Thyroid gland (tissue), 4 donors: ENCODE measurements around the gene RPL41. TPM values are rescaled to one million over a fixed set of nuclear protein-coding genes. Genes with fewer than 3 reads are reported as not detected.
"Not testable (repeated sequence)": the region's sequence is repeated elsewhere in the genome, so short reads cannot be mapped to it uniquely, and the experiment has no call there.

Source experiments
- DNase-seq, 2 donors: peaks; one replicate each; pipeline ENCODE4 v3.0.0-alpha.2; 2019
- H3K27ac ChIP-seq, 3 donors: fragments of 200-600 bp; sonication (generic); 1 replicate in 2 of 3; 2 replicates in 1 of 3; pipeline ENCODE4 v1.5.1; 2016 to 2019; ENCODE audit warnings: mild to moderate bottlenecking in 1 of 3, moderate library complexity in 1 of 3
- H3K27me3 ChIP-seq: fragments of 200-600 bp; sonication (generic); one replicate; pipeline ENCODE4 v1.5.1; 2019
- H3K36me3 ChIP-seq, 2 donors: fragments of 200-600 bp; sonication (generic); one replicate each; pipeline ENCODE4 v1.5.1; 2016 to 2019
- H3K4me1 ChIP-seq, 2 donors: fragments of 200-600 bp; sonication (generic); one replicate each; pipeline ENCODE4 v1.5.1; 2017 to 2019
- H3K4me3 ChIP-seq, 3 donors: fragments of 200-600 bp; sonication (generic); replicated peaks in 1 of 3; 1 replicate in 2 of 3; 2 replicates in 1 of 3; pipeline ENCODE4 v1.5.1; 2016; ENCODE audit warnings: mild to moderate bottlenecking in 1 of 3
- H3K9me3 ChIP-seq: fragments of 200-600 bp; sonication (generic); one replicate; pipeline ENCODE4 v1.5.1; 2017
- POLR2A ChIP-seq, 2 donors: fragments of 450-650 bp; IDR thresholded peaks; one replicate each; pipeline ENCODE4 v1.6.1; 2017; ENCODE audit warnings: antibody characterized with exemption in 2 of 2, mild to moderate bottlenecking in 2 of 2, moderate library complexity in 1 of 2
- WGBS, 2 donors: methylation state at CpG; one replicate each; pipeline ENCODE4 v1.1.5; 2017; 5-methylcytosine and 5-hydroxymethylcytosine counted together
- intact Hi-C: fragments of 100-400 bp; cut with DNase I; formaldehyde crosslinking; loops from one replicate; pipeline ENCODE4 v1.15.1; 2023
- total RNA-seq, 4 donors: library from RNA; depleted of rRNA; stranded (reverse); fragments of >200 nt; gene quantifications; one replicate each; pipeline ENCODE4 v1.2.3, GENCODE V29; 2016
- TF ChIP-seq, protein P1 (sequence below), 6 experiments: fragments of 200-600 bp in 3 of 6; fragments of 450-650 bp in 3 of 6; sonication (generic) in 3 of 6; IDR thresholded peaks; one replicate each; pipeline ENCODE4 v1.5.1; 2016 to 2019; ENCODE audit warnings: antibody characterized with exemption in 6 of 6, mild to moderate bottlenecking in 2 of 6, inconsistent platforms in 1 of 6, moderate library complexity in 1 of 6

Gene RPL41
- total RNA-seq: 1,000 to 10,000 TPM; 1,344 to 2,817 (median 2,330) TPM

DNA sequence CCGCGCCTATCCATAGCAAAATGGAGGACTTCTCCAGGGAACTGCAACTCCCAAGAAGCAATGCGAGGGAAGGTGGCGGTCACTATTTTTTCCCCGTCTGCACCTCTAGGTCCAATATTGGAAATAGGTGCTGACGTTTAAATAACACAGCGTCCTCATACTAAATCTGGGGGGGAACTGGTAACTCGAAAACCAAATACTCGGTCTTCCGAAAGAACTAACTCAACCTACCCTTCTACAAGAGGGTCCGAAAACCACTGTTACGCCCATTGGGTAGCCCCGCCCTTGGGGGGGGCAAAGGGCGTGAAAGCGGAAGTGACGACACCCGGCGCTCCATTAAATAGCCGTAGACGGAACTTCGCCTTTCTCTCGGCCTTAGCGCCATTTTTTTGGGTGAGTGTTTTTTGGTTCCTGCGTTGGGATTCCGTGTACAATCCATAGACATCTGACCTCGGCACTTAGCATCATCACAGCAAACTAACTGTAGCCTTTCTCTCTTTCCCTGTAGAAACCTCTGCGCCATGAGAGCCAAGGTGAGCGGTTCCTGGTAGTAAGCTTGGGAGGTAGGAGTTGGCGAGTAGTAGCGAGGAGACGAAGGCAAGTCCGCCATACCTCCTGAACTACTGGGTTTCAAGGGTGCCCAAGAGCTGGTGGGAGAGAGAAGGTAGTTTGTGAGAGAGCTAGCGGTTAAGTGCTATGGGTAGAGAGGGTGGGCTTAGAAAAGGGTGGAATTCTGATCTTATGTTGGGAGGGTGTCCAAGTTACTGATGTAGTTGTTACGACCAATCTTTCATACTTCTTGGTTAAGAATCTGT, at the start of gene RPL41:
TSS of gene RPL41 (plus strand) at position 367 of the 815 bp plus-strand sequence.
- intact Hi-C loops: no loop called here
- Histone ChIP-seq H3K9me3 (no peaks in the 10 kb centered on the region), H3K27ac (peak within 1 kb of the TSS; percentile 88 to 93 (median 92)), H3K36me3 (peaks cover 18 to 29% of the 10 kb centered on the region in 2 donors), H3K27me3 (no peaks in the 10 kb centered on the region), H3K4me1 (peaks cover 14 to 19% of the 10 kb centered on the region in 2 donors), H3K4me3 (peak within 1 kb of the TSS; percentile 11 to 83 (median 59))
- peak; percentile 94 for DNase-seq
- TF ChIP-seq, protein P1, sequence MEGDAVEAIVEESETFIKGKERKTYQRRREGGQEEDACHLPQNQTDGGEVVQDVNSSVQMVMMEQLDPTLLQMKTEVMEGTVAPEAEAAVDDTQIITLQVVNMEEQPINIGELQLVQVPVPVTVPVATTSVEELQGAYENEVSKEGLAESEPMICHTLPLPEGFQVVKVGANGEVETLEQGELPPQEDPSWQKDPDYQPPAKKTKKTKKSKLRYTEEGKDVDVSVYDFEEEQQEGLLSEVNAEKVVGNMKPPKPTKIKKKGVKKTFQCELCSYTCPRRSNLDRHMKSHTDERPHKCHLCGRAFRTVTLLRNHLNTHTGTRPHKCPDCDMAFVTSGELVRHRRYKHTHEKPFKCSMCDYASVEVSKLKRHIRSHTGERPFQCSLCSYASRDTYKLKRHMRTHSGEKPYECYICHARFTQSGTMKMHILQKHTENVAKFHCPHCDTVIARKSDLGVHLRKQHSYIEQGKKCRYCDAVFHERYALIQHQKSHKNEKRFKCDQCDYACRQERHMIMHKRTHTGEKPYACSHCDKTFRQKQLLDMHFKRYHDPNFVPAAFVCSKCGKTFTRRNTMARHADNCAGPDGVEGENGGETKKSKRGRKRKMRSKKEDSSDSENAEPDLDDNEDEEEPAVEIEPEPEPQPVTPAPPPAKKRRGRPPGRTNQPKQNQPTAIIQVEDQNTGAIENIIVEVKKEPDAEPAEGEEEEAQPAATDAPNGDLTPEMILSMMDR (IDR thresholded peaks at IDR 0.05): peak in 1 of 6 experiments; percentile 34
- peak; percentile 90 to 98 for TF ChIP-seq POLR2A (IDR thresholded peaks at IDR 0.05)
- 0 to 1% methylated on average over 34 of the region's 34 CpGs for WGBS, 2 donors

DNA sequence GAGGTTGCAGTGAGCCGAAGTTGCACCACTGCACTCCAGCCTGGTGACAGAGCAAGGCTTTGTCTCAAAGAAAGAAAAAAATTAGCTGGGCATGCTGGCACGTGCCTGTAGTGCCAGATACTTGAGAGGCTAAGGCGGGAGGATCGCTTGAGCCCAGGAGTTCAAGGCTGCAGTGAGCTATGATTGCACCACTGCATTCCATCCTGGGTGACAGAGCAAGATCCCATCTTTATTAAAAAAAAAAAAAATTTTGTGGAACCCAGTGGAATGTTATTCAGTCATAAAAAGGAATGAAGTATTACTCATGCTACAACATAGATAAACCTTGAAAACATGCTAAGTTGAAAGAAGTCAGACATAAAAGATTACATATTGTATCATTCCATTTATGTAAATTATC, 44.8 kb upstream of the RPL41 start:
- no peak overlapping the region for H3K4me3 ChIP-seq
- H3K27ac ChIP-seq: no peak overlapping the region
- no peaks in the 10 kb centered on the region for H3K4me1 ChIP-seq
- no peak for DNase-seq
- 62 to 69% methylated on average over 4 of the region's 4 CpGs for WGBS, 2 donors
- no peaks in the 10 kb centered on the region for H3K27me3 ChIP-seq
- TF ChIP-seq POLR2A (IDR thresholded peaks at IDR 0.05): no peak
- TF ChIP-seq, protein P1 (IDR thresholded peaks at IDR 0.05): no peak
- H3K9me3 ChIP-seq: no peaks in the 10 kb centered on the region
- H3K36me3 ChIP-seq: no peaks in the 10 kb centered on the region
- intact Hi-C loops: no loop called here

DNA sequence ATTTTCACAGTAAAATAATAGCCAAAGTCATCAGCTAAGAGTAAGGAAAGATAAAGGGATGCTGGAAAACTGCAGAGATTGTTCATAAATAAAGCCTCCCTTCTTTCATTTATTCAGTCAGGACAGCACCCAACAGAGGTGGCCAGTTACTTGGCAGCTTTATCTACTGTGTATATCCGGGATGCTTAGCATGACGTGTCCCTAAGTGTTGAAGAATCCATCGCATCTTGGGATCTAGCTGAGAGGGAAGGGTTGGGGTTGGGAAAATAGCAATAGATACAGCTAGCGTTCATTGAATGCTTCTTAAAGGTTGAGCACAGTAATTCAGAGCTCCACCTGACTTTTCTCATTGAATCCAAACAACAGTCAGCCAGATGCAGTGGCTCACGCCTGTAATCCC, 42.0 kb upstream of the RPL41 start:
- Histone ChIP-seq H3K27me3 (no peaks in the 10 kb centered on the region), H3K36me3 (no peaks in the 10 kb centered on the region), H3K4me1 (peaks cover 0 to 3% of the 10 kb centered on the region in 2 donors), H3K4me3 (no peak overlapping the region), H3K9me3 (no peaks in the 10 kb centered on the region), H3K27ac (no peak overlapping the region)
- WGBS, 2 donors: 87 to 92% methylated on average over 5 of the region's 5 CpGs
- DNase-seq: no peak
- intact Hi-C loops: no loop called here
- TF ChIP-seq POLR2A (IDR thresholded peaks at IDR 0.05): no peak
- TF ChIP-seq, protein P1 (IDR thresholded peaks at IDR 0.05): no peak

DNA sequence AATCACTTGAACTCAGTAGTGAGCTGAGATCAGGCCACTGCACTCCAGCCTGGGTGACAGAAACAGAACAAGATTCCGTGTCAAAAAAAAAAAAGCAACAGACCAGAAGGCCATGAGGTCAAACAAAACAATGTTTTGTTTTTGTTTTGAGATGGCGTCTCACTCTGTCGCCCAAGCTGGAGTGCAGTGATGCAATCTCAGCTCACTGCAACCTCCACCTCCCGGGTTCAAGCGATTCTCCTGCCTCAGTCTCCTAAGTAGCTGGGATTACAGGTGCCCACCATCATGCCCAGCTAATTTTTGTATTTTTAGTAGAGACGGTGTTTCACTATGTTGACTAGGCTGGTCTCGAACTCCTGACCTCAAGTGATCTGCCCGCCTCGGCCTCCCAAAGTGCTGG, 38.5 kb upstream of the RPL41 start:
- H3K27me3 ChIP-seq, H3K4me3 ChIP-seq, DNase-seq, H3K27ac ChIP-seq, intact Hi-C loops, H3K9me3 ChIP-seq, H3K36me3 ChIP-seq: not testable (repeated sequence)
- 72 to 77% methylated on average over 9 of the region's 9 CpGs for WGBS, 2 donors
- H3K4me1 ChIP-seq: peaks cover 3 to 12% of the 10 kb centered on the region in 2 donors

DNA sequence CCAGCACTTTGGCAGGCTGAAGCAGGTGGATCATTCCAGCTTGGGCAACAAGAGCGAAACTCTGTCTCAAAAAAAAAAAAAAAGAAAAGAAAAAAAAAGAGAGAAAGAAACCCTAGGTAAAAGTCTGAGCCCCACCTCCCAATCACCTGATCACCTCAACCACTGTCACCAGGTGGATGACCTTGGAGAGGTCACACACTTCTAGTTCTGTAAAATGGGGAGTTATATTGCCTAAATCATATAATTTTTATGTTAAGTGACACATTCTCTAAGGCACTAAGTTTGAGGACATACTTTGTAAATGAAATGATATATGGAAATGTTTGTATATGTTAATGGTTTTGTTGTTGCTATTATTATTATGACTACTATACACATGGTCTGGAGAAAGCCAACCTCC, 38.0 kb upstream of the RPL41 start:
- Histone ChIP-seq H3K36me3 (no peaks in the 10 kb centered on the region), H3K27ac (peak overlapping the region in 2 of 3 donors; percentile 83 to 91), H3K4me1 (peaks cover 3 to 12% of the 10 kb centered on the region in 2 donors), H3K27me3 (no peaks in the 10 kb centered on the region), H3K4me3 (no peak overlapping the region), H3K9me3 (no peaks in the 10 kb centered on the region)
- no peak for DNase-seq
- TF ChIP-seq, protein P1 (IDR thresholded peaks at IDR 0.05): no peak
- WGBS, 2 donors: 96 to 100% methylated on average over 1 of the region's 1 CpG
- intact Hi-C loops: no loop called here
